ENCODE measurements around the gene PSMD11. TPM values are rescaled to one million over a fixed set of nuclear protein-coding genes. Genes with fewer than 3 reads are reported as not detected.

PSMD11 gene
- total RNA-seq, 1 donor from 2014 or later, result 6.3 TPM

GRCh38 chr17:32484041-32484461 lies 39.7 kb downstream of the PSMD11 start:
- intact Hi-C loops (cut with DNase I), result loop anchor here (5.0 to 10.0 kb wide), 5 partner anchors 171 to 511 kb away; partner anchors contain the start of genes MYO1D and SPACA3
- no peak for DNase-seq (ENCODE audit: low spot score in 2 of 2)
- no peaks in the 10 kb centered on the region for H3K9me3 ChIP-seq
- no peaks in the 10 kb centered on the region for H3K27me3 ChIP-seq
- H3K36me3 ChIP-seq, result peaks cover 32 to 38% of the 10 kb centered on the region in 2 donors
- peak overlapping the region; percentile 43 to 56 for H3K27ac ChIP-seq
- TF ChIP-seq, protein P1, sequence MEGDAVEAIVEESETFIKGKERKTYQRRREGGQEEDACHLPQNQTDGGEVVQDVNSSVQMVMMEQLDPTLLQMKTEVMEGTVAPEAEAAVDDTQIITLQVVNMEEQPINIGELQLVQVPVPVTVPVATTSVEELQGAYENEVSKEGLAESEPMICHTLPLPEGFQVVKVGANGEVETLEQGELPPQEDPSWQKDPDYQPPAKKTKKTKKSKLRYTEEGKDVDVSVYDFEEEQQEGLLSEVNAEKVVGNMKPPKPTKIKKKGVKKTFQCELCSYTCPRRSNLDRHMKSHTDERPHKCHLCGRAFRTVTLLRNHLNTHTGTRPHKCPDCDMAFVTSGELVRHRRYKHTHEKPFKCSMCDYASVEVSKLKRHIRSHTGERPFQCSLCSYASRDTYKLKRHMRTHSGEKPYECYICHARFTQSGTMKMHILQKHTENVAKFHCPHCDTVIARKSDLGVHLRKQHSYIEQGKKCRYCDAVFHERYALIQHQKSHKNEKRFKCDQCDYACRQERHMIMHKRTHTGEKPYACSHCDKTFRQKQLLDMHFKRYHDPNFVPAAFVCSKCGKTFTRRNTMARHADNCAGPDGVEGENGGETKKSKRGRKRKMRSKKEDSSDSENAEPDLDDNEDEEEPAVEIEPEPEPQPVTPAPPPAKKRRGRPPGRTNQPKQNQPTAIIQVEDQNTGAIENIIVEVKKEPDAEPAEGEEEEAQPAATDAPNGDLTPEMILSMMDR (IDR thresholded peaks at IDR 0.05), result no peak
- H3K4me3 ChIP-seq, result no peak overlapping the region
- H3K4me1 ChIP-seq, result peaks cover 0 to 27% of the 10 kb centered on the region in 2 donors

- H3K9me3 ChIP-seq, result no peaks in the 10 kb centered on the region
- peaks cover 0 to 27% of the 10 kb centered on the region in 2 donors for H3K4me1 ChIP-seq
- H3K36me3 ChIP-seq, result peaks cover 26 to 33% of the 10 kb centered on the region in 2 donors
- H3K27ac ChIP-seq, result peak overlapping the region in 1 of 2 donors; percentile 43
- H3K4me3 ChIP-seq, result no peak overlapping the region
- TF ChIP-seq, protein P1 (IDR thresholded peaks at IDR 0.05), result no peak
- intact Hi-C loops (cut with DNase I), result loop anchor here (5.0 to 10.0 kb wide), 5 partner anchors 170 to 510 kb away; partner anchors contain the start of genes MYO1D and SPACA3
- no peaks in the 10 kb centered on the region for H3K27me3 ChIP-seq
- no peak for DNase-seq (ENCODE audit: low spot score in 2 of 2)
These were observed 40.3 kb downstream of the PSMD11 start for GRCh38 chr17:32484628-32485027.

DNA sequence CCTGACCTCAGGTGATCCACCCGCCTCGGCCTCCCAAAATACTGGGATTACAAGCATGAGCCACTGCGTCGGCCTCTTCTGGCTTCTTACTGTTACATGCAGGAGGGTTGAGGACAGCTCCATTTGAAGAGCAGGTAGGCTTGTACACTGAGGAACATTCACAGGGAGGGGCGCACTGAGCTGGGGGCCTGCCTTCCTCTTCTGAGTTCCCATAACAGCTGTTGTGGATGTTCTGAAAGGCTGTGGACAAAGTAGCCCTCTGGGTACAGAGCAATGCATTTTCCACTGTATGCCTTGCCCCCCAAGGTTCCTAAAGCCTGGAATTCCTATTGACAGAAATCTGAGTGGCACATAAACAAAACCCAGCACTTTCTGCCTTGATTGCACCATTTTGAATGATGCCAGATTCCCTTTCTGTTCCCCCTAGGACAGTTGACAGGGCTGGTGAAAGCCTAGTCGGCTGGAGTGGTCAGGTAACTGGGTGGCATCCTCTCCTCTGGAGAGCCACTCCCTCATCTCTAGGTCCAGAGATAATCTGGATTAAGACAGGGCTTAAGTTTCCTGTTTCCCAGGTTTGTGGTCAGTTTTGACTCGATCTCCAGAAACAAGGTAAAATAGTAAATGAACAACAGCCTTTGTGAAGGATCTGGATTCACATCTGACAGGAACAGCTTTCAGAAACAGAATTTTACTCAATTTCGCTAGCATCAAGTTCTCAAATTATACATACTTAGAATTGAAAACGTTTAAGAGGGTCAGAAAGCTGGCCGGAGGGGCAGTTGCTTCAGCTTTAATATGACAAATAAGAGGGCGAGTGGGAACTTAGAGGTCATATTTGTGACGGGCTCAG lies 41.2 kb downstream of the PSMD11 start:
- H3K9me3 ChIP-seq, result no peaks in the 10 kb centered on the region

GRCh38 chr17:32486111-32486700 lies 41.9 kb downstream of the PSMD11 start:
- Histone ChIP-seq H3K4me1 (peaks cover 0 to 27% of the 10 kb centered on the region in 2 donors), H3K4me3 (peak overlapping the region; percentile 75 to 76), H3K27me3 (no peaks in the 10 kb centered on the region), H3K27ac (peak overlapping the region; percentile 80 to 81), H3K9me3 (no peaks in the 10 kb centered on the region), H3K36me3 (peaks cover 12 to 17% of the 10 kb centered on the region in 2 donors)
- DNase-seq (ENCODE audit: low spot score in 2 of 2), result peak in 1 of 2 donors; percentile 84
- TF ChIP-seq, protein P1 (IDR thresholded peaks at IDR 0.05), result no peak
- intact Hi-C loops (cut with DNase I), result loop anchor here (1.0 to 10.0 kb wide), 3 partner anchors 10 to 509 kb away; partner anchors contain the start of gene SPACA3

More for the DNA sequence above, 41.2 kb downstream of the PSMD11 start:
- H3K27ac ChIP-seq, result peak overlapping the region; percentile 80 to 81
- TF ChIP-seq, protein P1 (IDR thresholded peaks at IDR 0.05), result no peak
- intact Hi-C loops (cut with DNase I), result loop anchor here (1.0 to 10.0 kb wide), 3 partner anchors 11 to 509 kb away; partner anchors contain the start of gene SPACA3
- peak overlapping the region; percentile 75 to 76 for H3K4me3 ChIP-seq
- peaks cover 17 to 24% of the 10 kb centered on the region in 2 donors for H3K36me3 ChIP-seq
- H3K27me3 ChIP-seq, result no peaks in the 10 kb centered on the region
- DNase-seq (ENCODE audit: low spot score in 2 of 2), result no peak
- peaks cover 0 to 27% of the 10 kb centered on the region in 2 donors for H3K4me1 ChIP-seq

DNA sequence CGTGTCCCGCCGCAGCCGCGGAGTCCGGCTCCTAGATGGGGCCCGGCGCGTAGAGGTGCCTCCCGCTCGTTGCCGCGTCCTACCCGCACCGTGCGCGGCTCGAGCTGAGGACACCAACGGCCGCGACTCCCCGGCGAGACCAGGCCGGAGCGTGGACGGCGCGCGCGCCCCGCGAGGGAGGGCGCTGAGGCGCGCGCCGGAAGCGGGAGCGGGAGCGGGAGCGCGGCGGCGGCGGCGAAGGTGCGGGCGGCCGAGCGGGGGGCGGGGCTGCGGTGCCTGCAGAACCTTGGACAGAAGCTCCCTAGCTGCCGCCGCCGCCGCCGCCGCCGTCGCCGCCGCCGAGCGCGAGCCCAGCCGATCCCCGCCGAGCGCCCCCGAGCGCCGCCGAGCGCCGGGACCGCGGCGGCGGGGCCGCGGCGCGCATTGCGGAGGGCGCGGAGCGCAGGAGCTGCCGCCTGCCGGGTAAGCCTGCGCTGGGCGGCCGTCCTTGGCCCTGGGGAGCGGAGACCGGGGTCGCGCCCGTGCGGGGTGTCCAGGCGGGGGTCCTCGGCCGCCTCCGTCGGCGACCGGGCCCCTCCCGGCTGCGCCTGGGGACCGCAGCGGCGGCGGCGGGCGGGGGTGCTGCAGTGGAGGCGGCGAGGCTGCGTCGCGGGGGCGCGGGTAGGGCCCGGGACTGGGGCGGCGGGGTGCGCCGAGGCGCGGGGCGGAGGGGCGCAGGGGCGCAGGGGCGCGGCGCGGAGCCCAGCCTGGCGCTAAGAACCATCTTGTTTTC lies 42.6 kb downstream of the PSMD11 start, which contains the start of gene CDK5R1:
TSS of gene CDK5R1 (plus strand) at position 293 of the 772 bp plus-strand sequence. CDS start 628 bp downstream, outside the sequence.
- no peaks in the 10 kb centered on the region for H3K9me3 ChIP-seq
- peaks cover 6 to 10% of the 10 kb centered on the region in 2 donors for H3K36me3 ChIP-seq
- H3K27ac ChIP-seq, result peak within 1 kb of the TSS; percentile 80 to 81
- H3K4me3 ChIP-seq, result peak within 1 kb of the TSS; percentile 75 to 76
- no peak for DNase-seq (ENCODE audit: low spot score in 2 of 2)
- no peaks in the 10 kb centered on the region for H3K27me3 ChIP-seq
- intact Hi-C loops (cut with DNase I), result loop anchor here (1.0 to 10.0 kb wide), 3 partner anchors 9 to 508 kb away; partner anchors contain the start of gene SPACA3
- TF ChIP-seq, protein P1 (IDR thresholded peaks at IDR 0.05), result no peak
- peaks cover 0 to 27% of the 10 kb centered on the region in 2 donors for H3K4me1 ChIP-seq

Data from ascending aorta (tissue), 2 donors.